GM23338 (cell line): Measurements from ENCODE around the gene TANC2. TPM values are rescaled to one million over a fixed set of nuclear protein-coding genes. Genes with fewer than 3 reads are reported as not detected.

ENCODE experiments used
- ATAC-seq: fragments of 200-7000 bp; cut with Tn5 transposase; 3 replicates; pipeline ENCODE4 v1.9.1; 2020
- DNase-seq: peaks from one replicate; pipeline ENCODE4 v3.0.0-alpha.2; 2015; ENCODE audit warnings: low spot score
- H2AFZ ChIP-seq: fragments of 200-600 bp; sonication (generic); 2 replicates; pipeline ENCODE4 v1.8.0; 2016; ENCODE audit warnings: antibody characterized with exemption, mild to moderate bottlenecking, moderate library complexity
- H3F3A ChIP-seq: fragments of 200-600 bp; sonication (generic); replicated peaks from 2 replicates; pipeline ENCODE4 v1.8.0; 2017; ENCODE audit warnings: antibody characterized with exemption, mixed run types, low read depth
- H3K27ac ChIP-seq: fragments of 200-600 bp; sonication (generic); 2 replicates; pipeline ENCODE4 v1.6.1; 2016; ENCODE audit warnings: low read depth
- H3K27me3 ChIP-seq: fragments of 200-600 bp; sonication (generic); 2 replicates; pipeline ENCODE4 v1.8.0; 2016; ENCODE audit warnings: mild to moderate bottlenecking, mixed run types, moderate library complexity; ENCODE audit not compliant: insufficient read depth
- H3K36me3 ChIP-seq: fragments of 200-600 bp; sonication (generic); 2 replicates; pipeline ENCODE4 v1.8.0; 2016; ENCODE audit warnings: mild to moderate bottlenecking; ENCODE audit not compliant: insufficient read depth
- H3K4me1 ChIP-seq: fragments of 200-600 bp; sonication (generic); 2 replicates; pipeline ENCODE4 v1.8.0; 2016; ENCODE audit warnings: mild to moderate bottlenecking, moderate library complexity; ENCODE audit not compliant: insufficient read depth
- H3K4me2 ChIP-seq: fragments of 200-600 bp; sonication (generic); 2 replicates; pipeline ENCODE4 v1.7.1; 2017; ENCODE audit warnings: mixed run types
- H3K4me3 ChIP-seq: fragments of 200-600 bp; sonication (generic); 2 replicates; pipeline ENCODE4 v1.6.1; 2016; ENCODE audit warnings: mixed run types
- H3K79me2 ChIP-seq: fragments of 200-600 bp; sonication (generic); replicated peaks from 2 replicates; pipeline ENCODE4 v1.8.0; 2017; ENCODE audit warnings: mild to moderate bottlenecking; ENCODE audit not compliant: insufficient read depth
- H3K9me2 ChIP-seq: fragments of 200-600 bp; sonication (generic); 2 replicates; pipeline ENCODE4 v1.8.0; 2017; ENCODE audit not compliant: insufficient read depth
- H4K20me1 ChIP-seq: fragments of 200-600 bp; sonication (generic); replicated peaks from 2 replicates; pipeline ENCODE4 v1.8.0; 2017; ENCODE audit warnings: mild to moderate bottlenecking; ENCODE audit not compliant: insufficient read depth
- H3K27ac Mint-ChIP-seq: 2 replicates; pipeline ENCODE4 v1.8.0; 2020; ENCODE audit warnings: inconsistent platforms, mild to moderate bottlenecking, moderate library complexity, mixed read lengths
- H3K27me3 Mint-ChIP-seq: 3 replicates; pipeline ENCODE4 v1.8.0; 2022; ENCODE audit warnings: low read depth, mild to moderate bottlenecking, moderate library complexity, mixed read lengths, inconsistent platforms; ENCODE audit not compliant: insufficient read depth, poor library complexity
- H3K36me3 Mint-ChIP-seq: 3 replicates; pipeline ENCODE4 v1.8.0; 2021; ENCODE audit warnings: low read depth, mild to moderate bottlenecking, inconsistent platforms, moderate library complexity, mixed read lengths
- H3K4me1 Mint-ChIP-seq: 3 replicates; pipeline ENCODE4 v1.8.0; 2020; ENCODE audit warnings: mild to moderate bottlenecking, inconsistent platforms, mixed read lengths
- H3K4me3 Mint-ChIP-seq: 3 replicates; pipeline ENCODE4 v1.8.0; 2021; ENCODE audit warnings: moderate library complexity, mild to moderate bottlenecking, inconsistent platforms, mixed read lengths
- H3K9me3 Mint-ChIP-seq: 3 replicates; pipeline ENCODE4 v1.8.0; 2020; ENCODE audit warnings: moderate library complexity, mild to moderate bottlenecking, inconsistent platforms, mixed read lengths
- CREB1 ChIP-seq: fragments of 250-450 bp; sonication (Bioruptor Pico); IDR thresholded peaks from 2 replicates; pipeline ENCODE4 v1.5.0; 2020; ENCODE audit warnings: low read depth, mild to moderate bottlenecking, moderate library complexity
- EZH2 ChIP-seq: fragments of 200-600 bp; sonication (generic); IDR thresholded peaks from one replicate; pipeline ENCODE4 v1.8.0; 2017; ENCODE audit warnings: antibody characterized with exemption, mild to moderate bottlenecking, low read depth; ENCODE audit not compliant: unreplicated experiment
- EZH2phosphoT487 ChIP-seq: fragments of 200-600 bp; sonication (generic); IDR thresholded peaks from one replicate; pipeline ENCODE4 v1.8.1; 2018; ENCODE audit warnings: antibody characterized with exemption; ENCODE audit not compliant: unreplicated experiment
- JUNB ChIP-seq: IDR thresholded peaks from one replicate; pipeline ENCODE4 v1.6.1; 2016; ENCODE audit warnings: antibody characterized with exemption; ENCODE audit not compliant: unreplicated experiment
- POLR2AphosphoS5 ChIP-seq: IDR thresholded peaks from 2 replicates; pipeline ENCODE4 v1.6.1; 2016; ENCODE audit warnings: antibody characterized with exemption, low read depth
- STAT1 ChIP-seq: IDR thresholded peaks from one replicate; pipeline ENCODE4 v1.6.1; 2016; ENCODE audit warnings: antibody characterized with exemption; ENCODE audit not compliant: unreplicated experiment
- ZNF114 ChIP-seq: fragments of 250-450 bp; sonication (Bioruptor Pico); IDR thresholded peaks from 2 replicates; pipeline ENCODE4 v1.5.0; 2020; ENCODE audit warnings: mild to moderate bottlenecking, moderate library complexity
- ZNF331 ChIP-seq: fragments of 250-450 bp; sonication (Bioruptor Pico); IDR thresholded peaks from 2 replicates; pipeline ENCODE4 v1.5.0; 2020; ENCODE audit warnings: low read depth, mild to moderate bottlenecking, moderate library complexity
- ZNF462 ChIP-seq: fragments of 250-450 bp; sonication (Bioruptor Pico); IDR thresholded peaks from 2 replicates; pipeline ENCODE4 v1.5.0; 2020; ENCODE audit warnings: mild to moderate bottlenecking, moderate library complexity
- polyA plus RNA-seq: library from polyadenylated mRNA; unstranded; fragments of >200 nt; fragmentation: Nextera tagmentation; extraction: Ambion mirVana; gene quantifications from 2 replicates; pipeline ENCODE4 v1.2.1, GENCODE V29; 2016
- total RNA-seq: library from RNA; depleted of rRNA; stranded (reverse); fragments of >200 nt; shearing (Covaris generic); gene quantifications from 2 replicates; pipeline ENCODE4 v1.2.3, GENCODE V29; 2014
- TF ChIP-seq, protein P1 (sequence below), 2 experiments: fragments of 200-600 bp in 1 of 2; sonication (generic) in 1 of 2; conservative IDR thresholded peaks; 2 replicates each; pipeline versions ENCODE4 v1.5.1 to v1.6.1; 2016 to 2017; ENCODE audit warnings: antibody characterized with exemption in 2 of 2, low read depth in 2 of 2, mild to moderate bottlenecking in 2 of 2, moderate library complexity in 1 of 2
- TF ChIP-seq, protein P2 (sequence below): IDR thresholded peaks from 2 replicates; pipeline ENCODE4 v1.6.1; 2016; ENCODE audit warnings: antibody characterized with exemption
- TF ChIP-seq, protein P3 (sequence below): IDR thresholded peaks from one replicate; pipeline ENCODE4 v1.6.1; 2018; ENCODE audit warnings: antibody characterized with exemption; ENCODE audit not compliant: unreplicated experiment

Gene TANC2
- total and polyA plus RNA-seq, 2 experiments from 2014 or later = 1.7 to 5.9 TPM

GRCh38 chr17:62948370-62948769 lies 17.7 kb upstream of the TANC2 start:
- Histone ChIP-seq H2AFZ (no peak overlapping the region), H4K20me1 (no peaks in the 10 kb centered on the region), H3K4me2 (no peak overlapping the region), H3K4me3 (no peak overlapping the region), H3K4me1 (no peaks in the 10 kb centered on the region), H3K27me3 (no peaks in the 10 kb centered on the region), H3K9me2 (no peaks in the 10 kb centered on the region), H3K27ac (no peak overlapping the region), H3K36me3 (no peaks in the 10 kb centered on the region), H3F3A (no peaks in the 10 kb centered on the region), H3K79me2 (no peaks in the 10 kb centered on the region)
- no peak for DNase-seq
- H3K4me3 Mint-ChIP-seq = no peak overlapping the region
- H3K27ac Mint-ChIP-seq = no peak overlapping the region
- ATAC-seq = no peak
- H3K9me3 Mint-ChIP-seq = no peaks in the 10 kb centered on the region
- no peaks in the 10 kb centered on the region for H3K27me3 Mint-ChIP-seq
- TF ChIP-seq, protein P1, sequence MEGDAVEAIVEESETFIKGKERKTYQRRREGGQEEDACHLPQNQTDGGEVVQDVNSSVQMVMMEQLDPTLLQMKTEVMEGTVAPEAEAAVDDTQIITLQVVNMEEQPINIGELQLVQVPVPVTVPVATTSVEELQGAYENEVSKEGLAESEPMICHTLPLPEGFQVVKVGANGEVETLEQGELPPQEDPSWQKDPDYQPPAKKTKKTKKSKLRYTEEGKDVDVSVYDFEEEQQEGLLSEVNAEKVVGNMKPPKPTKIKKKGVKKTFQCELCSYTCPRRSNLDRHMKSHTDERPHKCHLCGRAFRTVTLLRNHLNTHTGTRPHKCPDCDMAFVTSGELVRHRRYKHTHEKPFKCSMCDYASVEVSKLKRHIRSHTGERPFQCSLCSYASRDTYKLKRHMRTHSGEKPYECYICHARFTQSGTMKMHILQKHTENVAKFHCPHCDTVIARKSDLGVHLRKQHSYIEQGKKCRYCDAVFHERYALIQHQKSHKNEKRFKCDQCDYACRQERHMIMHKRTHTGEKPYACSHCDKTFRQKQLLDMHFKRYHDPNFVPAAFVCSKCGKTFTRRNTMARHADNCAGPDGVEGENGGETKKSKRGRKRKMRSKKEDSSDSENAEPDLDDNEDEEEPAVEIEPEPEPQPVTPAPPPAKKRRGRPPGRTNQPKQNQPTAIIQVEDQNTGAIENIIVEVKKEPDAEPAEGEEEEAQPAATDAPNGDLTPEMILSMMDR (conservative IDR thresholded peaks at IDR 0.05; ENCODE audit: low read depth in 2 of 2) = no peak
- TF ChIP-seq EZH2phosphoT487 (no peak), ZNF462 (CRISPR knock-in tag) (no peak), EZH2 (no peak), JUNB (no peak), STAT1 (no peak), CREB1 (no peak), ZNF331 (CRISPR knock-in tag) (no peak), ZNF114 (no peak), POLR2AphosphoS5 (no peak)
- TF ChIP-seq, protein P2, sequence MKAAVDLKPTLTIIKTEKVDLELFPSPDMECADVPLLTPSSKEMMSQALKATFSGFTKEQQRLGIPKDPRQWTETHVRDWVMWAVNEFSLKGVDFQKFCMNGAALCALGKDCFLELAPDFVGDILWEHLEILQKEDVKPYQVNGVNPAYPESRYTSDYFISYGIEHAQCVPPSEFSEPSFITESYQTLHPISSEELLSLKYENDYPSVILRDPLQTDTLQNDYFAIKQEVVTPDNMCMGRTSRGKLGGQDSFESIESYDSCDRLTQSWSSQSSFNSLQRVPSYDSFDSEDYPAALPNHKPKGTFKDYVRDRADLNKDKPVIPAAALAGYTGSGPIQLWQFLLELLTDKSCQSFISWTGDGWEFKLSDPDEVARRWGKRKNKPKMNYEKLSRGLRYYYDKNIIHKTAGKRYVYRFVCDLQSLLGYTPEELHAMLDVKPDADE = no peak
- TF ChIP-seq, protein P3, sequence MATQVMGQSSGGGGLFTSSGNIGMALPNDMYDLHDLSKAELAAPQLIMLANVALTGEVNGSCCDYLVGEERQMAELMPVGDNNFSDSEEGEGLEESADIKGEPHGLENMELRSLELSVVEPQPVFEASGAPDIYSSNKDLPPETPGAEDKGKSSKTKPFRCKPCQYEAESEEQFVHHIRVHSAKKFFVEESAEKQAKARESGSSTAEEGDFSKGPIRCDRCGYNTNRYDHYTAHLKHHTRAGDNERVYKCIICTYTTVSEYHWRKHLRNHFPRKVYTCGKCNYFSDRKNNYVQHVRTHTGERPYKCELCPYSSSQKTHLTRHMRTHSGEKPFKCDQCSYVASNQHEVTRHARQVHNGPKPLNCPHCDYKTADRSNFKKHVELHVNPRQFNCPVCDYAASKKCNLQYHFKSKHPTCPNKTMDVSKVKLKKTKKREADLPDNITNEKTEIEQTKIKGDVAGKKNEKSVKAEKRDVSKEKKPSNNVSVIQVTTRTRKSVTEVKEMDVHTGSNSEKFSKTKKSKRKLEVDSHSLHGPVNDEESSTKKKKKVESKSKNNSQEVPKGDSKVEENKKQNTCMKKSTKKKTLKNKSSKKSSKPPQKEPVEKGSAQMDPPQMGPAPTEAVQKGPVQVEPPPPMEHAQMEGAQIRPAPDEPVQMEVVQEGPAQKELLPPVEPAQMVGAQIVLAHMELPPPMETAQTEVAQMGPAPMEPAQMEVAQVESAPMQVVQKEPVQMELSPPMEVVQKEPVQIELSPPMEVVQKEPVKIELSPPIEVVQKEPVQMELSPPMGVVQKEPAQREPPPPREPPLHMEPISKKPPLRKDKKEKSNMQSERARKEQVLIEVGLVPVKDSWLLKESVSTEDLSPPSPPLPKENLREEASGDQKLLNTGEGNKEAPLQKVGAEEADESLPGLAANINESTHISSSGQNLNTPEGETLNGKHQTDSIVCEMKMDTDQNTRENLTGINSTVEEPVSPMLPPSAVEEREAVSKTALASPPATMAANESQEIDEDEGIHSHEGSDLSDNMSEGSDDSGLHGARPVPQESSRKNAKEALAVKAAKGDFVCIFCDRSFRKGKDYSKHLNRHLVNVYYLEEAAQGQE = no peak
- no peaks in the 10 kb centered on the region for H3K36me3 Mint-ChIP-seq
- no peaks in the 10 kb centered on the region for H3K4me1 Mint-ChIP-seq
